ENCODE measurements around the gene AMBRA1. TPM values are rescaled to one million over a fixed set of nuclear protein-coding genes. Genes with fewer than 3 reads are reported as not detected.

The AMBRA1 gene
- polyA plus RNA-seq, 1 of the 3 experiments (the other 2 are of a cell fraction), result 10.4 TPM

GRCh38 chr11:46617972-46618314 is 24.1 kb upstream of the AMBRA1 start (continued):
- no peak for TF ChIP-seq PBX3 (IDR thresholded peaks at IDR 0.05)
- TF ChIP-seq MXI1 (IDR thresholded peaks at IDR 0.05; ENCODE audit: low read depth, low read length), result no peak
- no peak for TF ChIP-seq USF2 (IDR thresholded peaks at IDR 0.05; ENCODE audit: borderline replicate concordance, low read depth, low read length)

GRCh38 chr11:46617134-46617971 is 23.5 kb upstream of the AMBRA1 start, which contains the start of the genes ATG13 and HARBI1:
ATG13 (plus strand) TSS chr11:46617553; CDS start chr11:46644292, 26,739 bp downstream.
HARBI1 (minus strand) TSS chr11:46617227; CDS start chr11:46616237, 990 bp downstream.
- peak within 1 kb of the TSS; percentile 92 for H2AFZ ChIP-seq (ENCODE audit: low read depth)
- peaks cover 76% of the 10 kb centered on the region for H3K79me2 ChIP-seq (ENCODE audit: insufficient read depth)
- DNase-seq, result peak; percentile 94
- H3K4me3 ChIP-seq (ENCODE audit: low read depth in 2 of 2, low read length in 1 of 2), result peak within 1 kb of the TSS; percentile 88 to 100
- H3F3A ChIP-seq (replicated peaks; ENCODE audit: insufficient read depth), result no peaks in the 10 kb centered on the region
- ChIA-PET POLR2A (interaction anchor here (1.2 kb wide), 1 partner anchor 23 kb away, joined by 4 read pairs; the partner anchor contains the start of gene AMBRA1), CTCF (interaction anchor here (0.6 to 4.0 kb wide), 25 partner anchors 10 to 234 kb away, joined by 3 to 18 read pairs (median 5); partner anchors contain the start of gene AMBRA1)
- peak within 1 kb of the TSS; percentile 93 to 94 for H3K27ac ChIP-seq (ENCODE audit: low read depth in 2 of 2, low read length in 1 of 2)
- H3K4me1 ChIP-seq (ENCODE audit: control insufficient read depth in 1 of 2, insufficient read depth in 2 of 2, low read depth in 1 of 2, low read length in 1 of 2), result peaks cover 6 to 15% of the 10 kb centered on the region in 2 experiments; a peak in 3 of 4 replicates
- no peaks in the 10 kb centered on the region for H4K20me1 ChIP-seq (ENCODE audit: insufficient read depth)
- TF ChIP-seq GATA2 (CRISPR knock-in tag; IDR thresholded peaks at IDR 0.05), result no peak
- no peak for TF ChIP-seq TCF12 (IDR thresholded peaks at IDR 0.05)
- peak; percentile 35 for TF ChIP-seq CHD2 (IDR thresholded peaks at IDR 0.05; ENCODE audit: low read length, partially characterized antibody)
- peak; percentile 17; the same call in 1 of the 2 replicates for TF ChIP-seq SMC3 (IDR thresholded peaks at IDR 0.05; ENCODE audit: low read depth, low read length)
- TF ChIP-seq USF1 (IDR thresholded peaks at IDR 0.05; ENCODE audit: borderline replicate concordance, low read depth), result no peak
- peak; percentile 86 for TF ChIP-seq CTCF (IDR thresholded peaks at IDR 0.05)
- peak; percentile 32; the same call in 1 of the 2 replicates for TF ChIP-seq NRF1 (IDR thresholded peaks at IDR 0.05; ENCODE audit: low read depth, low read length)
- peak; percentile 61 to 91; a peak in 3 of 4 replicates for TF ChIP-seq EP300 (IDR thresholded peaks at IDR 0.05; ENCODE audit: borderline replicate concordance in 1 of 2, low read depth in 1 of 2, low read length in 1 of 2)
- no peak for TF ChIP-seq RFX5 (IDR thresholded peaks at IDR 0.05; ENCODE audit: low read length)
- no peak for TF ChIP-seq TEAD4 (IDR thresholded peaks at IDR 0.05; ENCODE audit: borderline replicate concordance, insufficient read depth)
- peak; percentile 51; the same call in 1 of the 2 replicates for TF ChIP-seq ELF1 (IDR thresholded peaks at IDR 0.05)
- TF ChIP-seq YY1 (IDR thresholded peaks at IDR 0.05; ENCODE audit: low read depth), result peak; percentile 91
- TF ChIP-seq EZH2phosphoT487 (IDR thresholded peaks at IDR 0.05; ENCODE audit: borderline replicate concordance, low read depth), result no peak
- TF ChIP-seq RAD21 (IDR thresholded peaks at IDR 0.05; ENCODE audit: low read length), result peak; percentile 49
- no peak for TF ChIP-seq FOSL2 (IDR thresholded peaks at IDR 0.05; ENCODE audit: borderline replicate concordance, low read depth)
- TF ChIP-seq GABPA (IDR thresholded peaks at IDR 0.05; ENCODE audit: low read depth), result peak; percentile 71
- no peaks in the 10 kb centered on the region for H3K9me3 ChIP-seq
- WGBS (ENCODE audit: low lambda C conversion rate), result 3% methylated on average over 42 of the region's 72 CpGs
- no peaks in the 10 kb centered on the region for H3K9me2 ChIP-seq
- H3K27me3 ChIP-seq (ENCODE audit: insufficient read depth), result no peaks in the 10 kb centered on the region
- H3K9ac ChIP-seq, result peak within 1 kb of the TSS; percentile 98
- peaks cover 5 to 12% of the 10 kb centered on the region in 2 experiments for H3K36me3 ChIP-seq (replicated peaks in 1 of 2; ENCODE audit: control insufficient read depth in 1 of 2, insufficient read depth in 2 of 2, low read length in 1 of 2)
- H3K4me2 ChIP-seq, result peak within 1 kb of the TSS; percentile 84
